Fibroblast of pulmonary artery (primary cell): ENCODE measurements around the gene SEC23B.

Experiments used
- DNase-seq: peaks from one replicate; pipeline ENCODE4 v3.0.0-alpha.2; 2010; ENCODE audit warnings: low read depth
- H3K4me3 ChIP-seq: replicated peaks from 2 replicates; pipeline ENCODE4 v1.5.1; 2011; ENCODE audit warnings: low read depth, mild to moderate bottlenecking, control low read depth, low read length, moderate library complexity
- TF ChIP-seq, protein P1 (sequence below): IDR thresholded peaks from 2 replicates; pipeline ENCODE4 v1.5.1; 2011; ENCODE audit warnings: mild to moderate bottlenecking, control low read depth, low read length, inconsistent platforms; ENCODE audit errors: missing control alignments

The SEC23B gene

DNA sequence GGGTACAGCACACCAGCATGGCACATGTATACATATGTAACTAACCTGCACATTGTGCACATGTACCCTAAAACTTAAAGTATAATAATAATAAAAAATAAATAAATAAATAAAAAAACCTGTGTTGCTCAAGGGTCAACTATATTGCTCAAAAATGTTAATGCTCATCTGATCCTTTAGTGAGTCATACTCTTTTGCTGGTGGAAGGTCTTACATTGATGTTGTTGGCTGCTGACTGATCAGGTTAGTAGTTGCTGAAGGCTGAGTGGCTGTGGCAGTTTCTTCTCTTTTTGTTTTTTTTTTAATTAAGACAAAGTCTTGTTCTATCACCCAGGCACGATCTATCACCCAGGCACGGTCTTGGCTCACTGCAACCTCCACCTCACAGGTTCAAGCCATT lies 29.9 kb downstream of the SEC23B start:
- DNase-seq: no peak
- no peak overlapping the region for H3K4me3 ChIP-seq
- TF ChIP-seq, protein P1, sequence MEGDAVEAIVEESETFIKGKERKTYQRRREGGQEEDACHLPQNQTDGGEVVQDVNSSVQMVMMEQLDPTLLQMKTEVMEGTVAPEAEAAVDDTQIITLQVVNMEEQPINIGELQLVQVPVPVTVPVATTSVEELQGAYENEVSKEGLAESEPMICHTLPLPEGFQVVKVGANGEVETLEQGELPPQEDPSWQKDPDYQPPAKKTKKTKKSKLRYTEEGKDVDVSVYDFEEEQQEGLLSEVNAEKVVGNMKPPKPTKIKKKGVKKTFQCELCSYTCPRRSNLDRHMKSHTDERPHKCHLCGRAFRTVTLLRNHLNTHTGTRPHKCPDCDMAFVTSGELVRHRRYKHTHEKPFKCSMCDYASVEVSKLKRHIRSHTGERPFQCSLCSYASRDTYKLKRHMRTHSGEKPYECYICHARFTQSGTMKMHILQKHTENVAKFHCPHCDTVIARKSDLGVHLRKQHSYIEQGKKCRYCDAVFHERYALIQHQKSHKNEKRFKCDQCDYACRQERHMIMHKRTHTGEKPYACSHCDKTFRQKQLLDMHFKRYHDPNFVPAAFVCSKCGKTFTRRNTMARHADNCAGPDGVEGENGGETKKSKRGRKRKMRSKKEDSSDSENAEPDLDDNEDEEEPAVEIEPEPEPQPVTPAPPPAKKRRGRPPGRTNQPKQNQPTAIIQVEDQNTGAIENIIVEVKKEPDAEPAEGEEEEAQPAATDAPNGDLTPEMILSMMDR: no peak

DNA sequence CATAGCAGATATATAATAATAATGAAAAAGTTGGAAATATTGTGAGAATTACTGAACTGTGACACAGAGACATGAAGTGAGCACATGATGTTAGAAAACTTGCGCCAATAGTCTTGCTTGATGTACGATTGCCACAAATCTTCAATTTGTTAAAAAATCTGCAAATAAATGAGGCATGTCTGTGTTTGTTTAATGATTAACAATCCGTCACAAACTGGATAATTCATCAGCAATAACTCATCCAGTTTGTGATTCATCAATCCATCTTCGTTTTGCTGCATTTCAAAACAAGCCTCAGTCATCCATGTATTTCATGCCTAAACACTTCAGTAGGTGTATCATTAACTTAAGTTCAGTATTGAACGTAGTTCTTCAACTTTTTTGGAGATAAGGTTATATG lies 34.0 kb downstream of the SEC23B start:
- H3K4me3 ChIP-seq: no peak overlapping the region
- no peak for DNase-seq
- TF ChIP-seq, protein P1: no peak

DNA sequence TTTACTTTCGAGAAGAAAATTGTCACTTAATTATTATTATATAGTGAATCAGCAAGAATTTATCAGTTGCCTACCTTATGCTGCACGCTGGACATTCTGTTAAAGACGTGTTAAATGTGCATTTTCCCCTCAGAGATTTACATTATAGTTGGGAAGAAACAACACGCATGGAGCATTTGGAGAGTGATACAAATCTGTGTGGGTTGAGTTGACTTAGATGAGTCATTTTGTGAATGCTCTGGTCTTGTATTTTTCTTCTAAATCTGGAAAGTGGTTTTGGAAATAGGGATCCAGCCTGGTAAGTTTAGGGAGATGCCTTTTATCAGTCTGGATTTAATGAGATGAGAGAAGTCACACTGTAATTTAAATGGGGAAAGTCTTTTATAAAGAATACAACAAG lies 35.5 kb downstream of the SEC23B start:
- TF ChIP-seq, protein P1: no peak
- H3K4me3 ChIP-seq: no peak overlapping the region
- no peak for DNase-seq

DNA sequence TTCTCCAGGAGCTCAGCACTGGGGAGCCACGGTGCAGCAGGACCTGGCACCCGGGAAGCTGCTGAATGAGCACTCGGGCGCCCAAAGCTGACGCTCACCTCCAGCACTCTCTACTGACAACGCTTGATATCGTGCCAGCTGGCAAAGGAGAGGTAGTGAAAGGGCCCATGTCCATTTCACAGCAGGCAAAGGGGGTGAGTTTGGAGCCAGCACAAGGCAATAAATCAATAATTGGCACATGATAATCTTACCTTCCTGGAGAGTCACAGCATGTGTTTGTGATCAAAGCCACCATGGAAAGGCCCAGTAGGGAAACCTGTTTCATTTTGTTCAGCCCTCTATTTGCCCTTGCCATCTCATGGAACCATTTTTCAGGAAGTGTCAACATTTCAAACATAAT lies 36.2 kb downstream of the SEC23B start:
- TF ChIP-seq, protein P1: no peak

DNA sequence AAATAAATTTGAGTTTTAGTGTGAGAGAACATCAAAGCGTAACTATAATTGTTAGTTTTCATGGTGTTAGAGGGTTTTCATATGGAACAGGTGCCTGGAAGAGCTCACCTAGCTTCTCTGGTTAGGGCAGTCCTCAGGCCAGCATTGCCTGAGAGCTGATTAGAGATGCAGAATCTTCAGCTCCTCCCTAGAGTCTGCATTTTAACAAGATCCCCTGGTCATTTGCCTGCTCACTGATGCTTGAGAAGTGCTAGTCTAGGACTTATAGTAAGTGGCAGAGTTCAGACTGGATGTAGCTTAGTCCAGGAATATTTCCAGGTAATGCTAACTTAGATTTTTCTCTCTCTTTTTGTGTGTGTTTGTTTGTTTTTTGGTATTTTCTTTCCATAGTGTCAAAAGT lies 37.8 kb downstream of the SEC23B start:
- no peak for DNase-seq
- no peak overlapping the region for H3K4me3 ChIP-seq
- TF ChIP-seq, protein P1: no peak

More for the DNA sequence above, 36.2 kb downstream of the SEC23B start:
- no peak overlapping the region for H3K4me3 ChIP-seq
- no peak for DNase-seq

DNA sequence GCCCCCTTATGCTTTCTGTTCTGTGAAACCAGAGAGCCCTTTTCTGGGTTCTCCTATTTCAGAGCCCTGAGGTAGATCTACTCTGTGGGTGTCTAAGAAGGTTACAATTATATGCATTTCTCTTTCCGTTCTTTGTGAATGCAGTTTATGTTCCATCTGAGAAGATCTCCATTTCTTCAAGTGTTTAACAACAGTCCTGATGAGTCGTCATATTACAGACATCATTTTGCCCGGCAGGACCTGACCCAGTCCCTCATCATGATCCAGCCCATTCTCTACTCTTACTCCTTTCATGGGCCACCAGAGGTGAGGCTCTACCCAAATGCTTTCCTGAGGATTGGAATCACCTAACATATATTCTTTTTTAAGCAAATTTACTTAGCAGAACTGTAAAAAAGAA lies 40.7 kb downstream of the SEC23B start:
- no peak overlapping the region for H3K4me3 ChIP-seq
- no peak for DNase-seq
- TF ChIP-seq, protein P1: no peak

DNA sequence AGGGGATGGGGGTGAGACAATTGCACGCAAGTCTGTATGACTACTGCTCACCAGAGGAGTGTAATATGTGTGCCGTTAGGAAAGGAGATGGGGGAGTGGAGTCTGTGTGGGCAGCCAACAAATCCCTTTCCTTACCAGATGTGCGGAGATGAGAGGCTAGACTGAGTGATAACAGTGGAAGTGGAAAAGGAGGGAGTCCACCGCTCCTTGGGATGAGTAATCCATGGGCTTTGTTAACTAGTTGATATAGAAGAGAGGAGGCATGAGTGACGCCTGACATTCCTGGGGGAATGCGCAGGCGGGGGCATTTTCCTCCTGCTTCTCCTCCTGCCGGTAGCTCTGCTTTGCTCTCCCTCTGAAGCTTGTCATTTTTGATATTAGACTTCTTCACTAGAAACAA lies 46.0 kb downstream of the SEC23B start:
- peak; percentile 53 for DNase-seq
- H3K4me3 ChIP-seq: no peak overlapping the region
- TF ChIP-seq, protein P1: no peak
